Muscle layer of duodenum (tissue), 2 donors: ENCODE data around the gene SLC13A4.

ENCODE experiments used
- H3K27ac ChIP-seq: one replicate; pipeline ENCODE4 v1.7.0; 2013; ENCODE audit warnings: mild to moderate bottlenecking, low read length
- H3K27me3 ChIP-seq: one replicate; pipeline ENCODE4 v1.7.0; 2013; ENCODE audit warnings: low read depth, mild to moderate bottlenecking, control low read depth, low read length
- H3K36me3 ChIP-seq, 2 donors: one replicate each; pipeline ENCODE4 v1.7.0; 2013; ENCODE audit warnings: low read length in 2 of 2, control low read depth in 1 of 2, mild to moderate bottlenecking in 1 of 2; ENCODE audit not compliant: insufficient read depth in 2 of 2, control insufficient read depth in 1 of 2
- H3K4me1 ChIP-seq, 2 donors: one replicate each; pipeline ENCODE4 v1.7.0; 2013; ENCODE audit warnings: low read length in 2 of 2, mild to moderate bottlenecking in 2 of 2, control low read depth in 1 of 2, moderate library complexity in 1 of 2; ENCODE audit not compliant: insufficient read depth in 2 of 2, control insufficient read depth in 1 of 2
- H3K4me3 ChIP-seq, 2 donors: one replicate each; pipeline ENCODE4 v1.7.0; 2013; ENCODE audit warnings: low read length in 2 of 2, low read depth in 1 of 2, mild to moderate bottlenecking in 1 of 2
- H3K9me3 ChIP-seq, 2 donors: one replicate each; pipeline ENCODE4 v1.7.0; 2013; ENCODE audit warnings: low read length in 2 of 2, control low read depth in 1 of 2, mild to moderate bottlenecking in 1 of 2; ENCODE audit not compliant: control insufficient read depth in 1 of 2
- donor health status: healthy.

Gene SLC13A4

DNA sequence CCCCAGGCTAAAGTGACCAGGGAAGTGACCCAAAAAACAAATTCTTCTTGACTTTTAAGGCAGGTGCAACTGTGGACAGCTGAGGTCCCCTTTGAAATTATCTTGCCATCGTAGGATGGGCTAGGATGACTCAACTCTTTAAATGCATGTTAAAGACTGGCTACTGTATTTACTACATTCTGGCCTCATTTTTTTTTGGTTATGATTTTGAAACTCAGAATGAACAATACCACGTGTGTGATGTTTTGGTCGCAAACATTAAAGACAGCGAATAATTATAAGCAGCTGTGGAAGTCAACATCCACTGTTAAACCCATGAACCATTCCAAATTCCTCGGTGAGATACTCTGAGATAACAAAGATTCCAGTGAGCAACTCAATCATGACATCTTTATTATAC, 1.2 kb upstream of the SLC13A4 start:
- H3K4me3 ChIP-seq, result no peak overlapping the region
- no peaks in the 10 kb centered on the region for H3K4me1 ChIP-seq
- H3K36me3 ChIP-seq, result no peaks in the 10 kb centered on the region
- H3K27ac ChIP-seq, result no peak overlapping the region
- H3K27me3 ChIP-seq, result no peaks in the 10 kb centered on the region
- H3K9me3 ChIP-seq, result no peaks in the 10 kb centered on the region

DNA sequence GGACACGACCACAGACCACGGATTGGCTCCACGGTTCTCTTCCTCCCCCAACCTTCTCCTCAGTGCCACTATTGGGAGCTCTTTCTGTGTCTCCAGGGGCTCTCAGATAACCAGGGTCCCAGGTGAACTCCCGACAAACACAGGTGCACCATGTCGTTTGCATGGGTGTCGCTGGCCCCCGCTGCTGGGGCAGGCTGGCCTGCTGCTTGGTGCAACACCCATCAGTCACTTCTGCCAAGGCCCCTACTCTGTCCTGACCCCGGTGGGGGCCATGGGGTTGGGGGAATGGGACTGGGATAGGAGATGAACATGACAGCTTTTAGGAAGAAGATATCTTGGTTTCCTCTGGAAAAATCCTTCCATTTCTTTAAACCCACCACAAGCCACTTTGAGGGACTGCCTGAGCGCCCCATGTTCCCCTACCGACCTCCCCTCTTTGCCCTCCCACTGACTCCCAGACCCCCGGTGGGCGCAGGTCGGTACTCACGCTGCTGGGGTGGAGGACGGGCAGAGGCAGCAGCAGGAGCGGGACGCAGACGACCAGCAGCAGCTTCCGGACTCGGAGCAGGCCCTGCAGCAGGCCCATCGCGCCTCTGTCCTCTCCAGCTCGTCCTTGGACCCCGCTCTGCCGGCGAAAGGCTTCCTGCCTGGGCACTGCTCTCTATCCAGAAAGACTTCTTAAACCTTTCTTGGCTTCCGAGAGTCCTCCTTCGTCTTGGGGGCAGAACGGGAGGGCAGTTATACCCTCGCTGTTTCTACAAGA, 894 bp downstream of the SLC13A4 start:
- no peaks in the 10 kb centered on the region for H3K4me1 ChIP-seq
- H3K27me3 ChIP-seq, result no peaks in the 10 kb centered on the region
- H3K9me3 ChIP-seq, result no peaks in the 10 kb centered on the region
- H3K4me3 ChIP-seq, result no peak overlapping the region
- H3K27ac ChIP-seq, result no peak overlapping the region
- H3K36me3 ChIP-seq, result no peaks in the 10 kb centered on the region

DNA sequence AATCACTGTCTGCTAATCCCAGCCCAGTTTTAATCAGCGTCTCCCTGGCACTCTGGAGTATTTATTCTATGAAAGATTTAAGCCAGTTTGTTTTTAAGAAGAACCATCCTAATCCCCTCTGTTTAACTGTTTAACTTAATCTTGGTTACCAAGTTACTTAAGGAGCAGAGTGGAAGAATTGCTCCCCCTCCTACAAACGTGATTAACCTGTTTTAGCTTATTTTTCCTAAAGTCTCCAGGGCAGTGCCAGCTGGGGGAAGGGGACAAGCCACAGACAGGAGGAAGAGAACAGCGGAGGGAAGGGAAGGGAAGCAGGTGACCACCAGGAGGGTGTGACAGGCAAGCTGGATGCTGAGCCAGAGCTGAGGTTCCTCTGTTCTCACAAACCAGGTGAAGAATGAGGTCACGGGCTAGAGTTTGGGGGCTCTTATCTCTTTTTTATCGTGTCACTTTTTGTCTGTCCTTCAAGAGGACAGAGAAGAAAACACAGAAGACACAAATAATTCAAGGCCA, 1.7 kb downstream of the SLC13A4 start:
- H3K27me3 ChIP-seq, result no peaks in the 10 kb centered on the region
- no peaks in the 10 kb centered on the region for H3K9me3 ChIP-seq

DNA sequence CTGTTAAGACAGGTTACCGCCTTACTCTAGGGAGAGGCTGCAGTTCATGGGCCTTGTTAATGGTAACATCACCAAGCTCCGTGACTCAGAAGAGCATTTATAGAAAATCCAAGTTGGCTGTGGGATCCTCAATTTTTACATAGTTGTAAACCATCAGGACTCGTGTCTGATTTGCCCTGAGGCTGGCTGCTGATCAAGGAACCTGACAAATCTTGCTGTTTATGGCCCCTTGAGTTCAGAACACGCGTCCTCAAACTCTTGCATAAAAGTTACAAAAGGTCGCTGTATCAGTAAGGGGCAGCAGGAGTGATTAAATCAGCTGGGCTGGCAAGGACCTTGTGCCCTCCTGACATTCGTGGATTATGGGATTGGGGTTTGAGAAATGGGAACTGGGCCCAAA, 4.6 kb downstream of the SLC13A4 start:
- Histone ChIP-seq H3K27me3 (no peaks in the 10 kb centered on the region), H3K4me3 (no peak overlapping the region), H3K9me3 (no peaks in the 10 kb centered on the region), H3K4me1 (no peaks in the 10 kb centered on the region), H3K36me3 (no peaks in the 10 kb centered on the region), H3K27ac (no peak overlapping the region)

More for the DNA sequence above, 1.7 kb downstream of the SLC13A4 start:
- Histone ChIP-seq H3K36me3 (no peaks in the 10 kb centered on the region), H3K4me3 (no peak overlapping the region), H3K4me1 (no peaks in the 10 kb centered on the region), H3K27ac (no peak overlapping the region)

DNA sequence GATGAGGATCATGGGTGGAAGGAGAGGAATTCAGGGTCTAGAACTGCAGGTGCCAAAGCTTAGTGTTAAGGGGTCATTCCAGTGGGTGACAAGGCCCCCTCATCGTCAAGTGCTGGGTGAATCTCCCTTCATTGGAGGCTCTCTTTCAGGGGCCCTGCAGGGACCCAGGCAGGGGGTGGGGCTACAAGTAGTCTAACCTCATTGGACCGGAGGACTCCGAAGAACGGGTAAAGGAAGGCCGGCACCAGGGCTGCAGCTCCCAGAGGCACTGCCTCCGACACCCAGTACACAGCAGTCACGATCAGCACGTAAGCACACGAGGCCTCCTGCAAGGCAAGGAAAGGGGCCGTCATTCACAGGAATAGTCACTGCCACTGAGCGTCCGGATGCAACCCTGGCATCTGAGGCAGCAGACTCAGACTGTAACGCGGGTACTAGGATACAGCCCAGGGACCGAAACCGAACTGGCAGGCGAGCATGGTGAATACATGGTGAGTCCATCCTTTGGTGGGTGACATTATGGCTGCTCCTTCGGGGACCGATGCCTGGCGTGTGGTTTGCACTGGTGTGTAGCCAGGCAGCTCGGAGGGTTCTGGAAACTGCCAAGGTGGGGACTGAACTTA, 6.7 kb downstream of the SLC13A4 start:
- no peak overlapping the region for H3K27ac ChIP-seq
- H3K9me3 ChIP-seq, result no peaks in the 10 kb centered on the region
- no peak overlapping the region for H3K4me3 ChIP-seq
- no peaks in the 10 kb centered on the region for H3K36me3 ChIP-seq
- H3K4me1 ChIP-seq, result no peaks in the 10 kb centered on the region
- no peaks in the 10 kb centered on the region for H3K27me3 ChIP-seq

DNA sequence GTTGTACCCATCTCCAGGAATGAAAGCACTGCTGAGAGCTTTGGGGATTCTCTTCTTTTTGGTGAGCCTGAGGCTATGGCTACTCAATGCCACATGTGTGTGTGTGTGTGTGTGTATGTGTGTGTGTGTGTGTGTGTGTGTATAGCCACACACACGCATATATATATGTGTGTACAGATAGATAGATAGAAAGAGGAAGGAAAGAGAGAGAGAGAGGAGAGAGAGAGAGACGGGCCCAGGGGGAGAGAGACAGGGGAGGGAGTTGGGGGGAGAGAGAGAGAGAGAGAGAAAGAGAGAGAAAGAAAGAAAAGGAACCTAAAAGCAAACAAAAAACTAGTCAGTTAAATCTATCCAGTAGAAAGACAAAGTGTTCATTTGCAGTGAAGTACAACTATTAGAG, 8.3 kb downstream of the SLC13A4 start:
- H3K27ac ChIP-seq, result no peak overlapping the region
- H3K9me3 ChIP-seq, result no peaks in the 10 kb centered on the region
- no peak overlapping the region for H3K4me3 ChIP-seq
- H3K4me1 ChIP-seq, result no peaks in the 10 kb centered on the region
- no peaks in the 10 kb centered on the region for H3K27me3 ChIP-seq
- no peaks in the 10 kb centered on the region for H3K36me3 ChIP-seq

DNA sequence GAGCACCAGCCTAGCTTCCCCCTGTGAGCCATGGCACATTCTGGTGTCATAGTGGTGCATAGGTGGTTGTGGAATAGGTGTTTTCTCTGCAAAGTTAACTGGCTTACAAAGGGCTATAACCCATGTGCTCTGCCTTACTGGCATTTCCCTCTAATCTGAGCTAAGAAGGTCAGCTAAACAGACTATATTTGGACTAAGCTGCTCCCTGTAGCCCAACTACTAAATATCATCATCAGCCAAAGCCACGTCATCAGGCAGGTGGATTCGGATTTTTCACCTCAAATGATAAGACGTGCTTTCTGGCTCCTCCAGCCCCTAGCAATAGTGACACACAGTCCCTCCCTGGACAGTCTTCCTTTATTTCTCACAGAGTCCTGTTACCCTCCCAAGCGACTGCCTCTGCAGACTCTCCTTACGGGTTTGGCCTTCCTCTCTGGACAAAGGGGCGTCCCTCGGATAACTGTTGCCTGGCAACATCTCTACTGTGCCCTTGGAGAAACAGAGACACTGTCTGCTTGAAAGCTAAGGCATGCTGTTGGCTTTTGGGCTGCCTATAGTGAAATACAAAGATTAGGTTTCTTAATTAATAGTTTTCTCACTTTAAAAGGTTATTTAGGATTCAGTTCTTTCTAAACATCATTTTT, 9.1 kb downstream of the SLC13A4 start:
- Histone ChIP-seq H3K27me3 (no peaks in the 10 kb centered on the region), H3K4me3 (no peak overlapping the region), H3K4me1 (no peaks in the 10 kb centered on the region), H3K36me3 (no peaks in the 10 kb centered on the region), H3K27ac (no peak overlapping the region), H3K9me3 (no peaks in the 10 kb centered on the region)

DNA sequence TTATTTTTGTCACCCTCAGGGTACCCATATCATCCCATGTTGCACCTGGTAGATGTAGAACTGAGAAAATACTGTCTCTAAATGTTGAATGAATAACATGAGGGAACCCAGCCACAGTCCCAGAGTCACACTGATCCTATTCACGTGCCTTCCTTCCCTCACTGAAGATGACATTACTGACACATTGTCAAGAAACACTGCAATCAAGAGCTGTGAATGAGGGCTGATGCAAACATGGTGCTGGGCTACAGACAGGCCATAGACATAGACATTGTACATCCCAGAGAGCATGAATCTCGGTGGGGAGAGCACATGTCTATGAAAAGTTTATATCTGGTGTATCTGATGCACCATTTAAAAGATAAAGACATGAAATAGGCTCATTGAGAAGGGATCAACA, 9.8 kb downstream of the SLC13A4 start:
- H3K4me3 ChIP-seq, result no peak overlapping the region
- H3K4me1 ChIP-seq, result no peaks in the 10 kb centered on the region
- H3K36me3 ChIP-seq, result no peaks in the 10 kb centered on the region
- no peaks in the 10 kb centered on the region for H3K27me3 ChIP-seq
- no peaks in the 10 kb centered on the region for H3K9me3 ChIP-seq
- H3K27ac ChIP-seq, result no peak overlapping the region

DNA sequence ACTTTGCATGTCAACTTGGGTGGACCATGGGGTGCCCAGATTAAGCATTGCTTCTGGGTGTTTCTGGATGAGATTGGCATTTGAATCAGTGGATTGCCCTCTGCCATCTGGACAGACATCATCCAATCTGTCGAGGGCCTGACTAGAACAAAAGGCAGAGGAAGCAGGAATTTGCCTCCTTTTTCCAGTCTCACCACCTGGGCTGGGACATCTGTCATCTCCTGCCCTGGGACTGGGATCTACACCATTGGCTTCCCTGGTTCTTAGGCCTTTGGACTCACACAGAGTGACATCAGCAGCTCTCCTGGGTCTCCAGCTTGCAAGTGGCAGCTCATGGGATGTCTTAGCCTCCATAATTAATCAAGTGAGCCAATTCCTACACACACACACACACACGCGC, 10.3 kb downstream of the SLC13A4 start:
- no peaks in the 10 kb centered on the region for H3K4me1 ChIP-seq
- H3K9me3 ChIP-seq, result no peaks in the 10 kb centered on the region
- H3K27ac ChIP-seq, result no peak overlapping the region
- H3K27me3 ChIP-seq, result no peaks in the 10 kb centered on the region
- H3K4me3 ChIP-seq, result no peak overlapping the region
- no peaks in the 10 kb centered on the region for H3K36me3 ChIP-seq

DNA sequence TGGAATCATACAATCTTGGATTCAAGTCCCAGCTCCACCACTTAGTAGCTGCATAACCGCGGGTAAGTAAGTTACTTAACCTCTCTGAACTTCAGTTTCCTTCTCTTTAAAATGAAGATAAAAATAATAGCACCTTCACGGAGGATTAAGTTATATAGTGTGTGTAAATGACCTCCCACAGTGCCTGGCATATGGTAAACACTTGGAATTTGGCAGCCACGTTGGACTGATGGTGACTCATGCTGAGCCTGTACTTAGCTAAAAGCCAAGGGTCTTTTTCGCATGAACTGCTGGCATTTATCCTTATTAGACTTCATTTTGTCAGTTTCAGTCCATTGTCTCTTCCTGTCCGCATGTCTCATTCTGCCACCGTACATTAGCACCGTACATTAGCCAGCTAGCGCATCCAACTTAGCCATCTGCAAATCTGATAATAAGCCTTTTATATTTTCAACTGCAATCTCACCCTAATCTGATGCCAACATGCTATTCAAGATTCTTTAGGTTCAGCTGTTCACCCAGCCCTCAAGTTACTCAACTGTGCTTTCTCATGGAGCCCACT, 11.2 kb downstream of the SLC13A4 start:
- Histone ChIP-seq H3K36me3 (no peaks in the 10 kb centered on the region), H3K27ac (no peak overlapping the region), H3K9me3 (no peaks in the 10 kb centered on the region), H3K4me3 (no peak overlapping the region), H3K4me1 (no peaks in the 10 kb centered on the region), H3K27me3 (no peaks in the 10 kb centered on the region)

DNA sequence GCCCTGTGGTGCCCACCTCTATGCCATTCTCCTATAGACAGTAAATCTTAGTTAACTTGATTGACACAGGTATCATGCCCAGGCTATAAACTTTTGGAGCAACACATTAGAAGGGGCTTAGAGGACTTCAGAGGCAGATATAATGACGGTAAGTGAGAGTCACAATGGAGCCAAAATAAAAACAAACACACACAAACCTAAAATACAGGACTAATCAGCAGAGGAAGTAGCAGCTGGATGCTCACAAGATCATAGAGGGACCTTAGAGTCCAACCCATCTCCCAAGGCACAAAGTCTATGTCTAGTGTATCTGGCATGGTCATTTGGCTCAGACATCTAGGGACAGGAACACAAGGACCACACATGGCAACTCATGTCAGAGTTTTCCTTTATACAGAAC, 12.3 kb downstream of the SLC13A4 start:
- no peak overlapping the region for H3K4me3 ChIP-seq
- no peak overlapping the region for H3K27ac ChIP-seq
- H3K27me3 ChIP-seq, result no peaks in the 10 kb centered on the region
- H3K36me3 ChIP-seq, result no peaks in the 10 kb centered on the region
- H3K4me1 ChIP-seq, result no peaks in the 10 kb centered on the region
- no peaks in the 10 kb centered on the region for H3K9me3 ChIP-seq
